Mesendoderm (in vitro differentiated cells): ENCODE results near the gene SNAPC3.

ENCODE experiments used
- DNase-seq: peaks from one replicate; pipeline ENCODE4 v3.0.0; 2013
- H2AK5ac ChIP-seq: 2 replicates; pipeline ENCODE4 v1.6.1; 2013; ENCODE audit warnings: low read length, inconsistent platforms
- H2BK120ac ChIP-seq: 2 replicates; pipeline ENCODE4 v1.6.1; 2013; ENCODE audit warnings: low read depth, mild to moderate bottlenecking, low read length, moderate library complexity, mixed read lengths
- H2BK15ac ChIP-seq: replicated peaks from 2 replicates; pipeline ENCODE4 v1.6.1; 2013; ENCODE audit warnings: low read depth, mild to moderate bottlenecking, moderate library complexity
- H2BK5ac ChIP-seq: 2 replicates; pipeline ENCODE4 v1.6.1; 2013; ENCODE audit warnings: low read length, inconsistent platforms
- H3K18ac ChIP-seq: 2 replicates; pipeline ENCODE4 v1.6.1; 2013; ENCODE audit warnings: mild to moderate bottlenecking, low read length, mixed read lengths
- H3K23ac ChIP-seq: one replicate; pipeline ENCODE4 v1.6.1; 2013; ENCODE audit warnings: low read length
- H3K27ac ChIP-seq: 2 replicates; pipeline ENCODE4 v1.5.1; 2013; ENCODE audit warnings: low read depth, mild to moderate bottlenecking, inconsistent platforms, low read length, moderate library complexity
- H3K27me3 ChIP-seq: 2 replicates; pipeline ENCODE4 v1.6.1; 2013; ENCODE audit warnings: low read length, control low read depth, mild to moderate bottlenecking, inconsistent platforms; ENCODE audit not compliant: insufficient read depth, poor library complexity
- H3K36me3 ChIP-seq: 2 replicates; pipeline ENCODE4 v1.6.1; 2013; ENCODE audit warnings: low read length, inconsistent platforms; ENCODE audit not compliant: control insufficient read depth, insufficient read depth
- H3K4ac ChIP-seq: one replicate; pipeline ENCODE4 v1.6.1; 2013; ENCODE audit warnings: low read depth, mild to moderate bottlenecking, low read length, moderate library complexity
- H3K4me1 ChIP-seq: 2 replicates; pipeline ENCODE4 v1.6.1; 2013; ENCODE audit warnings: low read depth, low read length, inconsistent platforms; ENCODE audit not compliant: control insufficient read depth
- H3K4me2 ChIP-seq: 2 replicates; pipeline ENCODE4 v1.6.1; 2013; ENCODE audit warnings: low read length
- H3K4me3 ChIP-seq: 2 replicates; pipeline ENCODE4 v1.5.1; 2013; ENCODE audit warnings: mild to moderate bottlenecking, low read length
- H3K56ac ChIP-seq: one replicate; pipeline ENCODE4 v1.6.1; 2013; ENCODE audit warnings: low read length
- H3K79me1 ChIP-seq: 2 replicates; pipeline ENCODE4 v1.6.1; 2013; ENCODE audit warnings: low read length, inconsistent platforms
- H3K79me2 ChIP-seq: 2 replicates; pipeline ENCODE4 v1.6.1; 2013; ENCODE audit warnings: mild to moderate bottlenecking, low read length; ENCODE audit not compliant: control insufficient read depth, insufficient read depth
- H3K9ac ChIP-seq: 2 replicates; pipeline ENCODE4 v1.6.1; 2013; ENCODE audit warnings: low read length, inconsistent platforms
- H4K5ac ChIP-seq: one replicate; pipeline ENCODE4 v1.6.1; 2013; ENCODE audit warnings: low read length
- H4K8ac ChIP-seq: one replicate; pipeline ENCODE4 v1.6.1; 2013; ENCODE audit warnings: low read depth, mild to moderate bottlenecking, control low read depth, low read length, moderate library complexity
- WGBS: extraction: QIAGEN DNeasy Blood & Tissue Kit; methylation state at CpG from one replicate; pipeline ENCODE4 v1.1.7; 2013; ENCODE audit warnings: low lambda C conversion rate, missing lambda C conversion rate; ENCODE audit not compliant: insufficient coverage; ENCODE audit errors: extremely low coverage; 5-methylcytosine and 5-hydroxymethylcytosine counted together

SNAPC3 gene

GRCh38 chr9:15461601-15462000, 38.9 kb downstream of the SNAPC3 start:
- Histone ChIP-seq H3K4ac (no peak overlapping the region), H3K27me3 (no peaks in the 10 kb centered on the region), H4K5ac (no peak overlapping the region), H3K27ac (no peak overlapping the region), H3K4me1 (no peaks in the 10 kb centered on the region), H3K18ac (no peak overlapping the region), H3K23ac (no peak overlapping the region), H2BK5ac (no peak overlapping the region), H3K9ac (no peak overlapping the region), H3K79me1 (no peaks in the 10 kb centered on the region), H3K4me2 (no peak overlapping the region), H3K79me2 (no peaks in the 10 kb centered on the region), H3K56ac (no peak overlapping the region), H3K4me3 (no peak overlapping the region), H2BK15ac (no peak overlapping the region), H2AK5ac (no peak overlapping the region), H2BK120ac (no peak overlapping the region), H3K36me3 (no peaks in the 10 kb centered on the region), H4K8ac (no peak overlapping the region)
- WGBS: no CpG with 5 or more reads among the region's 2 CpGs
- DNase-seq: no peak

GRCh38 chr9:15468145-15468544, 45.5 kb downstream of the SNAPC3 start:
- Histone ChIP-seq H2BK15ac (no peak overlapping the region), H3K79me1 (no peaks in the 10 kb centered on the region), H3K4ac (no peak overlapping the region), H2BK5ac (no peak overlapping the region), H4K5ac (no peak overlapping the region), H3K4me2 (no peak overlapping the region), H3K27me3 (no peaks in the 10 kb centered on the region), H3K4me1 (no peaks in the 10 kb centered on the region), H3K79me2 (no peaks in the 10 kb centered on the region), H3K56ac (no peak overlapping the region), H3K4me3 (no peak overlapping the region), H3K18ac (no peak overlapping the region), H3K36me3 (no peaks in the 10 kb centered on the region), H3K23ac (no peak overlapping the region), H2AK5ac (no peak overlapping the region), H2BK120ac (no peak overlapping the region), H3K27ac (no peak overlapping the region), H3K9ac (no peak overlapping the region), H4K8ac (no peak overlapping the region)
- no CpG with 5 or more reads among the region's 3 CpGs for WGBS
- DNase-seq: no peak

GRCh38 chr9:15469406-15469805, 46.7 kb downstream of the SNAPC3 start:
- Histone ChIP-seq H4K8ac (no peak overlapping the region), H3K23ac (no peak overlapping the region), H3K4ac (no peak overlapping the region), H3K27me3 (no peaks in the 10 kb centered on the region), H2BK5ac (no peak overlapping the region), H3K79me2 (no peaks in the 10 kb centered on the region), H3K36me3 (no peaks in the 10 kb centered on the region), H3K79me1 (no peaks in the 10 kb centered on the region), H2AK5ac (no peak overlapping the region), H3K56ac (no peak overlapping the region), H3K27ac (no peak overlapping the region), H3K4me1 (no peaks in the 10 kb centered on the region), H2BK120ac (no peak overlapping the region), H3K4me2 (no peak overlapping the region), H2BK15ac (no peak overlapping the region), H3K18ac (no peak overlapping the region), H3K4me3 (no peak overlapping the region), H4K5ac (no peak overlapping the region), H3K9ac (no peak overlapping the region)
- no CpG with 5 or more reads among the region's 1 CpG for WGBS
- DNase-seq: peak; percentile 4

- no peak overlapping the region for H3K4me3 ChIP-seq
- H2BK120ac ChIP-seq: no peak overlapping the region
- no peak overlapping the region for H2BK15ac ChIP-seq
- H3K27me3 ChIP-seq: no peaks in the 10 kb centered on the region
- no peak overlapping the region for H3K4ac ChIP-seq
- no peak overlapping the region for H2AK5ac ChIP-seq
- no peak overlapping the region for H4K5ac ChIP-seq
- H3K9ac ChIP-seq: no peak overlapping the region
- H3K56ac ChIP-seq: no peak overlapping the region
- no peak overlapping the region for H2BK5ac ChIP-seq
- H3K79me1 ChIP-seq: no peaks in the 10 kb centered on the region
- H3K36me3 ChIP-seq: no peaks in the 10 kb centered on the region
- H4K8ac ChIP-seq: no peak overlapping the region
- WGBS: no CpG with 5 or more reads among the region's 2 CpGs
- H3K79me2 ChIP-seq: no peaks in the 10 kb centered on the region
- no peak overlapping the region for H3K18ac ChIP-seq
- no peak for DNase-seq
- H3K27ac ChIP-seq: no peak overlapping the region
- no peak overlapping the region for H3K4me2 ChIP-seq
- H3K4me1 ChIP-seq: no peaks in the 10 kb centered on the region
- no peak overlapping the region for H3K23ac ChIP-seq
Measured at GRCh38 chr9:15469862-15470261, 47.2 kb downstream of the SNAPC3 start.

- H3K4me1 ChIP-seq: no peaks in the 10 kb centered on the region
- H3K23ac ChIP-seq: no peak overlapping the region
- no peak overlapping the region for H3K4me2 ChIP-seq
- H4K5ac ChIP-seq: no peak overlapping the region
- H3K79me1 ChIP-seq: no peaks in the 10 kb centered on the region
- H2BK5ac ChIP-seq: no peak overlapping the region
- no peak overlapping the region for H3K4me3 ChIP-seq
- no peak overlapping the region for H3K4ac ChIP-seq
- H2BK15ac ChIP-seq: no peak overlapping the region
- no peak overlapping the region for H3K56ac ChIP-seq
- no CpG with 5 or more reads among the region's 8 CpGs for WGBS
- peak overlapping the region; percentile 89 for H4K8ac ChIP-seq
- DNase-seq: no peak
- H3K27me3 ChIP-seq: no peaks in the 10 kb centered on the region
- H3K79me2 ChIP-seq: no peaks in the 10 kb centered on the region
- H3K27ac ChIP-seq: no peak overlapping the region
- no peak overlapping the region for H3K18ac ChIP-seq
- no peak overlapping the region for H2AK5ac ChIP-seq
- H3K9ac ChIP-seq: no peak overlapping the region
- H3K36me3 ChIP-seq: peaks cover 2% of the 10 kb centered on the region
- no peak overlapping the region for H2BK120ac ChIP-seq
Measured at GRCh38 chr9:15475923-15476536, 53.4 kb downstream of the SNAPC3 start.

- Histone ChIP-seq H3K79me1 (no peaks in the 10 kb centered on the region), H3K9ac (no peak overlapping the region), H3K4me2 (no peak overlapping the region), H3K36me3 (peaks cover 2% of the 10 kb centered on the region), H3K27ac (no peak overlapping the region), H2BK15ac (no peak overlapping the region), H2BK5ac (no peak overlapping the region), H3K4ac (no peak overlapping the region), H3K79me2 (no peaks in the 10 kb centered on the region), H3K18ac (no peak overlapping the region), H3K4me1 (no peaks in the 10 kb centered on the region), H2BK120ac (no peak overlapping the region), H3K23ac (no peak overlapping the region), H3K27me3 (no peaks in the 10 kb centered on the region), H3K56ac (no peak overlapping the region), H4K8ac (no peak overlapping the region), H3K4me3 (no peak overlapping the region), H4K5ac (no peak overlapping the region), H2AK5ac (no peak overlapping the region)
- DNase-seq: no peak
- WGBS: no CpG with 5 or more reads among the region's 1 CpG
Measured at GRCh38 chr9:15480028-15480427, 57.4 kb downstream of the SNAPC3 start.
